Suppressor macrophage (primary cell): ENCODE measurements around the gene NFKBIL1.
A peak's percentile ranks its signal among the peaks of the same experiment; 100 is the strongest.

ENCODE experiments used
- DNase-seq, 4 experiments: peaks; one replicate each; pipeline ENCODE4 v3.0.0-alpha.2; 2020 to 2022

NFKBIL1 gene

DNA sequence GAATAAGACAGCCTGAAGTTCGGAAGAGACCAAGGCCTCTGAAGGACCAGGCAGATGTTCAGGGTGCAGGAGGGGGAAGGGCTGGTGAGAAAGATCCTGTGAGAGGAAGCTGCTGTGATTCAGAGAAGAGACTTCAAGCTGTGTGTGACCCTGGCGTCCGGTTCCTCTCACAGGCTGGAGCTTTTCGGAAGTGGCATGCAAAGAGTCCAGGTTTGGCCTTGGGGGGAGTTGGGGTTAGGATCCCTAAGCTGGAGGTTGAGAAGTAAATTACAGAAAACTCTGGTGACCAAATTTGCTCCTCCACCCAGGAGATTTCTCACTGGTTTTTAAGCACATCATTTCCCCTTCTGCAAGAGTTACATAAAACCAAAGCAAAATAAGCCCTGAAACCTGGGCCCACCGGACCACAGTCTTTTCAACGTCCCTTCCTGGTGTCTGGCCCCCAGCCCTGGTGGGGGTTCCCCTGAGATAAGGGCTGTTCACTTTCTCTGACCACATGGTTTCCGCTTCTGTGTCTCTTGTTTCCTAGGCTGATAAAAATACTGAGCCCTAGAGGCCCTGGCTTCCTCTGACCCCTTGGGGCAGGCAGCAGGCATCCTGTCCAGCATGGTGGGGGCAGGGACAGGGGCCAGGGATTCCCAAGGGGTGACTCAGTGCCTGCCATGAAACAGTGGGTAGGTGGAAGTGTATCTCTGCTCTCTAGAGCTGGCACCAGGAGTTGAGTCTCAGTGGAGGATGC is 12.7 kb downstream of the NFKBIL1 start:
- DNase-seq = peak; percentile 63 to 90 (median 84)

DNA sequence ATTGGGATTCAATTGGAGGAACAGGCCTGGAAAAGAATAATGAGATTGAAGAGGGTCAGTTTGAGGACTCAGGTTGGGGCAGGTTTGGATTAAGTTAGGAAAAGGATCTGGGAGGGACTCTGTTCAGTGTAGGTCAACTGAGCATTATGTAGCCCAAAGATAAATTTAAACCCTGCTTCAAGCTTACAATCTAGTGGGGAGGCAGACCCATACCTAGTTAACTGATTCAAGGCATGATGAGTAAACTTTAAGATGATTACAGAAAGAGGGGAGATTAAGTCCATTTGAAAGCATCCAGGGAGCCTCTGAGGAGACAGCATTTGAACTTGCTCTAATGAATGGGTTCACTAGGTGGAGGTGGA is 13.3 kb downstream of the NFKBIL1 start:
- no peak for DNase-seq

GRCh38 chr6:31567531-31568370 is 20.3 kb downstream of the NFKBIL1 start:
- DNase-seq = peak; percentile 47 to 74 (median 62)

DNA sequence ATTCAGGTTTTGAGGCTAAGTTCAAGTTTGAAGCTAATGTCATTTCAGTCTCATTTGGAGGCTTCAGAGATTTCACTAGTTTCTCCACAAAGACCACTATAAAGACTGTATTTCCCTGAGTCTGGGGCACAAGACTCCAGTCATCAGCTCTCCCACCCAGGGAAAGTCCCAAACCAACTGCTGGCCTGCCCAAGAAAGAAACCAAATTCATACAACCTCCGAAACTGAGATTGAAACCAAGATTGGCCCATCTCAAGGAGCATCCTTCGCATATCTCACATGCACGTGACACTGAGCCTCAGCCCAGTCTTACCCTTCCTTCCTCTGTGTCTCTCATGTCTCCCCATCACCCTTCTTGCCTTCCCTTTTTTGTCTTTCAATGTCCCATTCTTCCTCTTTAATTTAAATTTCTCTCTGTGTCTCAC is 21.1 kb downstream of the NFKBIL1 start:
- peak; percentile 73 to 90 (median 84) for DNase-seq

DNA sequence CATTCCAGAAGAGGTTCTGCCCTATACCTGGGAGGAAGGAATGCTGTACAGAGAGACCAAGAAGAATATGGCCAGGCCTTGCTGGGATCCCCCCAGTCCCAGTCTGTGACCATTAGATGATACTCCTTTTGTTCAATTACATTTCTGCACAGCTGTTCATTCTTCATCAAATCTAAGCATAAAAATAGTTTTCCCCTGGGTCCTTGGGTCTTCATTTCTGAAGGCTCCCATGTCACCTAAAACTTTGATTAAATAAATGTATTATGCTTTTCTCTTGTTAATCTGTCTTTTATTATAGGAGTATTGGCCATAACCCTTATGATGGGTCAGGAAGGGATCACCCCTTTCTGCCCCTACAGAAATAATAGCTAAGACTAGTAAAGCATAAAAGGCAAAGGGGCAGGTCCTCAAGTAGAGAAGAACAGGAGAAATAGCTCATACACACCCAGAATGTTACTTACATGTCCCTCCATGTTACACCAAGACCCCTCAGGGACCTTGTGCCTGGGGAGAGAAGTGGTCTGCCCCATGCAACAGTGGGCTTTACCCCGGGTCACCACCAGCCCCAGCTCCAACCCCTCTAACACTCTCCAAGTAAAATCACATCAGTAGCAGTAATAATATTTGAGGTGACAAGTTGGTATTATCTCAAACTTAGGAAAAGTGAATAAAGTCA is 22.6 kb downstream of the NFKBIL1 start:
- DNase-seq = no peak

DNA sequence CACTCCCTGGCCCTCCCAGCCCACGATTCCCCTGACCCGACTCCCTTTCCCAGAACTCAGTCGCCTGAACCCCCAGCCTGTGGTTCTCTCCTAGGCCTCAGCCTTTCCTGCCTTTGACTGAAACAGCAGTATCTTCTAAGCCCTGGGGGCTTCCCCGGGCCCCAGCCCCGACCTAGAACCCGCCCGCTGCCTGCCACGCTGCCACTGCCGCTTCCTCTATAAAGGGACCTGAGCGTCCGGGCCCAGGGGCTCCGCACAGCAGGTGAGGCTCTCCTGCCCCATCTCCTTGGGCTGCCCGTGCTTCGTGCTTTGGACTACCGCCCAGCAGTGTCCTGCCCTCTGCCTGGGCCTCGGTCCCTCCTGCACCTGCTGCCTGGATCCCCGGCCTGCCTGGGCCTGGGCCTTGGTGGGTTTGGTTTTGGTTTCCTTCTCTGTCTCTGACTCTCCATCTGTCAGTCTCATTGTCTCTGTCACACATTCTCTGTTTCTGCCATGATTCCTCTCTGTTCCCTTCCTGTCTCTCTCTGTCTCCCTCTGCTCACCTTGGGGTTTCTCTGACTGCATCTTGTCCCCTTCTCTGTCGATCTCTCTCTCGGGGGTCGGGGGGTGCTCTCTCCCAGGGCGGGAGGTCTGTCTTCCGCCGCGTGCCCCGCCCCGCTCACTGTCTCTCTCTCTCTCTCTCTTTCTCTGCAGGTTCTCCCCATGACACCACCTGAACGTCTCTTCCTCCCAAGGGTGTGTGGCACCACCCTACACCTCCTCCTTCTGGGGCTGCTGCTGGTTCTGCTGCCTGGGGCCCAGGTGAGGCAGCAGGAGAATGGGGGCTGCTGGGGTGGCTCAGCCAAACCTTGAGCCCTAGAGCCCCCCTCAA is 24.9 kb downstream of the NFKBIL1 start, which contains the start of gene LTA:
LTA (plus strand) TSS at position 249 of the 871 bp plus-strand sequence; CDS start at position 703, 454 bp downstream.
- no peak for DNase-seq

- DNase-seq = no peak
Observed at GRCh38 chr6:31573239-31574105, 26.1 kb downstream of the NFKBIL1 start.

DNA sequence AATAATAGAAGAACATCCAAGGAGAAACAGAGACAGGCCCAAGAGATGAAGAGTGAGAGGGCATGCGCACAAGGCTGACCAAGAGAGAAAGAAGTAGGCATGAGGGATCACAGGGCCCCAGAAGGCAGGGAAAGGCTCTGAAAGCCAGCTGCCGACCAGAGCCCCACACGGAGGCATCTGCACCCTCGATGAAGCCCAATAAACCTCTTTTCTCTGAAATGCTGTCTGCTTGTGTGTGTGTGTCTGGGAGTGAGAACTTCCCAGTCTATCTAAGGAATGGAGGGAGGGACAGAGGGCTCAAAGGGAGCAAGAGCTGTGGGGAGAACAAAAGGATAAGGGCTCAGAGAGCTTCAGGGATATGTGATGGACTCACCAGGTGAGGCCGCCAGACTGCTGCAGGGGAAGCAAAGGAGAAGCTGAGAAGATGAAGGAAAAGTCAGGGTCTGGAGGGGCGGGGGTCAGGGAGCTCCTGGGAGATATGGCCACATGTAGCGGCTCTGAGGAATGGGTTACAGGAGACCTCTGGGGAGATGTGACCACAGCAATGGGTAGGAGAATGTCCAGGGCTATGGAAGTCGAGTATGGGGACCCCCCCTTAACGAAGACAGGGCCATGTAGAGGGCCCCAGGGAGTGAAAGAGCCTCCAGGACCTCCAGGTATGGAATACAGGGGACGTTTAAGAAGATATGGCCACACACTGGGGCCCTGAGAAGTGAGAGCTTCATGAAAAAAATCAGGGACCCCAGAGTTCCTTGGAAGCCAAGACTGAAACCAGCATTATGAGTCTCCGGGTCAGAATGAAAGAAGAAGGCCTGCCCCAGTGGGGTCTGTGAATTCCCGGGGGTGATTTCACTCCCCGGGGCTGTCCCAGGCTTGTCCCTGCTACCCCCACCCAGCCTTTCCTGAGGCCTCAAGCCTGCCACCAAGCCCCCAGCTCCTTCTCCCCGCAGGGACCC is 27.0 kb downstream of the NFKBIL1 start:
- no peak for DNase-seq

DNA sequence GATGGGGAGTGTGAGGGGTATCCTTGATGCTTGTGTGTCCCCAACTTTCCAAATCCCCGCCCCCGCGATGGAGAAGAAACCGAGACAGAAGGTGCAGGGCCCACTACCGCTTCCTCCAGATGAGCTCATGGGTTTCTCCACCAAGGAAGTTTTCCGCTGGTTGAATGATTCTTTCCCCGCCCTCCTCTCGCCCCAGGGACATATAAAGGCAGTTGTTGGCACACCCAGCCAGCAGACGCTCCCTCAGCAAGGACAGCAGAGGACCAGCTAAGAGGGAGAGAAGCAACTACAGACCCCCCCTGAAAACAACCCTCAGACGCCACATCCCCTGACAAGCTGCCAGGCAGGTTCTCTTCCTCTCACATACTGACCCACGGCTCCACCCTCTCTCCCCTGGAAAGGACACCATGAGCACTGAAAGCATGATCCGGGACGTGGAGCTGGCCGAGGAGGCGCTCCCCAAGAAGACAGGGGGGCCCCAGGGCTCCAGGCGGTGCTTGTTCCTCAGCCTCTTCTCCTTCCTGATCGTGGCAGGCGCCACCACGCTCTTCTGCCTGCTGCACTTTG is 28.0 kb downstream of the NFKBIL1 start, which contains the start of gene TNF:
TNF (plus strand) TSS at position 231 of the 567 bp plus-strand sequence; CDS start at position 408, 177 bp downstream.
- DNase-seq = peak; percentile 82 to 96 (median 90)

GRCh38 chr6:31575952-31576685 is 28.7 kb downstream of the NFKBIL1 start:
- DNase-seq = no peak

DNA sequence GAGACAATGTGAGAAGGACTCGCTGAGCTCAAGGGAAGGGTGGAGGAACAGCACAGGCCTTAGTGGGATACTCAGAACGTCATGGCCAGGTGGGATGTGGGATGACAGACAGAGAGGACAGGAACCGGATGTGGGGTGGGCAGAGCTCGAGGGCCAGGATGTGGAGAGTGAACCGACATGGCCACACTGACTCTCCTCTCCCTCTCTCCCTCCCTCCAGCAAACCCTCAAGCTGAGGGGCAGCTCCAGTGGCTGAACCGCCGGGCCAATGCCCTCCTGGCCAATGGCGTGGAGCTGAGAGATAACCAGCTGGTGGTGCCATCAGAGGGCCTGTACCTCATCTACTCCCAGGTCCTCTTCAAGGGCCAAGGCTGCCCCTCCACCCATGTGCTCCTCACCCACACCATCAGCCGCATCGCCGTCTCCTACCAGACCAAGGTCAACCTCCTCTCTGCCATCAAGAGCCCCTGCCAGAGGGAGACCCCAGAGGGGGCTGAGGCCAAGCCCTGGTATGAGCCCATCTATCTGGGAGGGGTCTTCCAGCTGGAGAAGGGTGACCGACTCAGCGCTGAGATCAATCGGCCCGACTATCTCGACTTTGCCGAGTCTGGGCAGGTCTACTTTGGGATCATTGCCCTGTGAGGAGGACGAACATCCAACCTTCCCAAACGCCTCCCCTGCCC is 29.6 kb downstream of the NFKBIL1 start:
- no peak for DNase-seq

DNA sequence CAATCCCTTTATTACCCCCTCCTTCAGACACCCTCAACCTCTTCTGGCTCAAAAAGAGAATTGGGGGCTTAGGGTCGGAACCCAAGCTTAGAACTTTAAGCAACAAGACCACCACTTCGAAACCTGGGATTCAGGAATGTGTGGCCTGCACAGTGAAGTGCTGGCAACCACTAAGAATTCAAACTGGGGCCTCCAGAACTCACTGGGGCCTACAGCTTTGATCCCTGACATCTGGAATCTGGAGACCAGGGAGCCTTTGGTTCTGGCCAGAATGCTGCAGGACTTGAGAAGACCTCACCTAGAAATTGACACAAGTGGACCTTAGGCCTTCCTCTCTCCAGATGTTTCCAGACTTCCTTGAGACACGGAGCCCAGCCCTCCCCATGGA is 30.2 kb downstream of the NFKBIL1 start:
- no peak for DNase-seq

DNA sequence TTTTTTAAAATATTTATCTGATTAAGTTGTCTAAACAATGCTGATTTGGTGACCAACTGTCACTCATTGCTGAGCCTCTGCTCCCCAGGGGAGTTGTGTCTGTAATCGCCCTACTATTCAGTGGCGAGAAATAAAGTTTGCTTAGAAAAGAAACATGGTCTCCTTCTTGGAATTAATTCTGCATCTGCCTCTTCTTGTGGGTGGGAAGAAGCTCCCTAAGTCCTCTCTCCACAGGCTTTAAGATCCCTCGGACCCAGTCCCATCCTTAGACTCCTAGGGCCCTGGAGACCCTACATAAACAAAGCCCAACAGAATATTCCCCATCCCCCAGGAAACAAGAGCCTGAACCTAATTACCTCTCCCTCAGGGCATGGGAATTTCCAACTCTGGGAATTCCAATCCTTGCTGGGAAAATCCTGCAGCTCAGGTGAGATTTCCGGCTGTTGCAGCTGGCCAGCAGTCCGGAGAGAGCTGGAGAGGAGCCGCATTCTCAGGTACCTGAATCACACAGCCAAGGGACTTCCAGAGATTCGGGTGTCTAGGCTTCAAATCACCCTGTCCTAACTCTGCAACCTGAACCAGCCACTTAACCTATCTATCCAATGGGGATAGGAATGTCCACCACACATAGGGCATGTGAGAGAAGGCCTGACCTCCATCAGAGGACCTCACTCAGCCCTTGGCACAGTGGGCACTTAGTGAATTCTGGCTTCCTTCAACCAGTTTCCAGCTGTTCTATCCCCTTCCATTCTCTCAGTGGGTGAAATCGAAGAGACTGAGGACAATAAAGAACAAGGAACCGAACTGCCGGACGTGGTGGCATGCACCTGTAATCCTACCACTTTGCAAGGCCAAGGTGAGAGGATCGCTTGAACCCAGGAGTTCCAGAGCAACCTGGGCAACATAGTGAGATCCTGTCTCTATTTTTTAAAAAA is 31.0 kb downstream of the NFKBIL1 start:
- no peak for DNase-seq

- DNase-seq = no peak
Observed at GRCh38 chr6:31579119-31579505, 31.7 kb downstream of the NFKBIL1 start.

DNA sequence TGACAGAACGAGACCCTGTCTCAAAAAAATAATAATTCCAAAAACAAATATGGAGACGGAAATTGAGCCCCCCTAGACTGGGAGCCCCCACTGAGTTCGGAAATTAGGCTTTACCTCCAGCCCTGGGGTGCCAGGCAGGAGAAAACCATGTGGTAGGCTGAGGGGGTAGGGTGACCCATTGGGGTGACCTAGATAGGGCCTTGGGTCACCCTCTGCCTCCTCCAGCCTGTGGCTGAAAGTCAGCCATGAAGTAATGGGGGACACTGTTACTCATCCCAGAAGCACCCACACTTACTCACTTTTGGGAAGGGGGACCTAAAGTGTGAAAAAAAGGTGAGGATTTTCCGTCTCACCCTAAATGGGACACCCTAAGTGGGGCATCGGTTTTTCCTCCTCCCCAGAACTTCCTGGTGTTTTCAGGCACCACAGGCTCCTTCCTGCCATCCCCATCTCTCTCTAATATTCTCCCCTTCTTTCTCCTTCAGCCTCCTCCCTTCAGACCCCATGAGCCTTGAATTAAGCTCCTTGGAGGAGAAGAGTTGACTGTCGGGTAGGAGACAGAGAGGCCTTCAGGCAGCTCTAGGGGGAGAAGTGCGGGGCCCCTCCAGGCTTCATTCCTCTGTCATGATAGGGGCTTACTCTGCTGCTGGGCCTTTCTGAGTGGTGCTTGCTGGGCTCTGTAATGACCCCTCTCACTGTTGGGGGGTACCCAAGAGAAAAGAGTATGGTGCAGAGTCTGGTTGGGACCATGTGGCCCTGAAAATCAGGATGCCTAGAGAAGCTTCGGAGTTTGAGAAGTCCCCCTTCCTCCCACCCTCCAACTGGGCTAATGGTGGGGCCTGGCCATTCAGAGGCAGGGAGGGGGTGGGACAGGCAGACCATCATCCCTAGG is 32.4 kb downstream of the NFKBIL1 start:
- DNase-seq = no peak

- DNase-seq = no peak
Observed at GRCh38 chr6:31580438-31580740, 33.0 kb downstream of the NFKBIL1 start.
